ENCODE results near the gene ITGAD. TPM values are rescaled to one million over a fixed set of nuclear protein-coding genes. Genes with fewer than 3 reads are reported as not detected.

ITGAD gene
- total and polyA plus RNA-seq, 2 donors from 2014 or later: 0.13 TPM; not detected in 1

GRCh38 chr16:31430380-31431052 is 37.4 kb downstream of the ITGAD start:
- FAIRE-seq: no peak
- H3K4me1 ChIP-seq (ENCODE audit: control insufficient read depth in 2 of 3, insufficient read depth in 2 of 3, low read depth in 1 of 3, low read length in 3 of 3): peaks cover 0 to 2% (median 0%) of the 10 kb centered on the region in 3 donors

GRCh38 chr16:31435341-31436220 is 42.4 kb downstream of the ITGAD start:
- Histone ChIP-seq H3K27me3 (ENCODE audit: control insufficient read depth, insufficient read depth, low read length) (no peaks in the 10 kb centered on the region), H3K27ac (ENCODE audit: low read depth in 2 of 2, low read length in 2 of 2) (no peak overlapping the region), H3K9ac (ENCODE audit: low read length in 3 of 3) (no peak overlapping the region), H3K36me3 (ENCODE audit: control insufficient read depth in 2 of 3, insufficient read depth in 3 of 3, low read length in 3 of 3) (no peaks in the 10 kb centered on the region), H3K4me1 (ENCODE audit: control insufficient read depth in 2 of 3, insufficient read depth in 2 of 3, low read depth in 1 of 3, low read length in 3 of 3) (no peaks in the 10 kb centered on the region), H3K4me3 (ENCODE audit: low read length in 3 of 3) (no peak overlapping the region), H3K9me3 (ENCODE audit: control insufficient read depth in 2 of 3, insufficient read depth in 1 of 3, low read length in 3 of 3) (no peaks in the 10 kb centered on the region)
- FAIRE-seq (no peak), DNase-seq (peak in 1 of 5 donors; percentile 31)
- intact Hi-C loops (cut with DNase I): no loop called here
- no peak for TF ChIP-seq CTCF (IDR thresholded peaks at IDR 0.05; ENCODE audit: borderline replicate concordance, extremely low read depth, insufficient read depth)

More at GRCh38 chr16:31430380-31431052, 37.4 kb downstream of the ITGAD start:
- Histone ChIP-seq H3K27me3 (ENCODE audit: control insufficient read depth, insufficient read depth, low read length) (no peaks in the 10 kb centered on the region), H3K36me3 (ENCODE audit: control insufficient read depth in 2 of 3, insufficient read depth in 3 of 3, low read length in 3 of 3) (no peaks in the 10 kb centered on the region), H3K9me3 (ENCODE audit: control insufficient read depth in 2 of 3, insufficient read depth in 1 of 3, low read length in 3 of 3) (no peaks in the 10 kb centered on the region), H3K27ac (ENCODE audit: low read depth in 2 of 2, low read length in 2 of 2) (no peak overlapping the region), H3K4me3 (ENCODE audit: low read length in 3 of 3) (no peak overlapping the region), H3K9ac (ENCODE audit: low read length in 3 of 3) (no peak overlapping the region)
- DNase-seq: peak in 1 of 5 donors; percentile 30
- intact Hi-C loops (cut with DNase I): no loop called here
- no peak for TF ChIP-seq CTCF (IDR thresholded peaks at IDR 0.05; ENCODE audit: borderline replicate concordance, extremely low read depth, insufficient read depth)

GRCh38 chr16:31436221-31437045 is 43.3 kb downstream of the ITGAD start:
- Histone ChIP-seq H3K4me1 (ENCODE audit: control insufficient read depth in 2 of 3, insufficient read depth in 2 of 3, low read depth in 1 of 3, low read length in 3 of 3) (no peaks in the 10 kb centered on the region), H3K27ac (ENCODE audit: low read depth in 2 of 2, low read length in 2 of 2) (no peak overlapping the region), H3K36me3 (ENCODE audit: control insufficient read depth in 2 of 3, insufficient read depth in 3 of 3, low read length in 3 of 3) (no peaks in the 10 kb centered on the region), H3K4me3 (ENCODE audit: low read length in 3 of 3) (no peak overlapping the region), H3K9me3 (ENCODE audit: control insufficient read depth in 2 of 3, insufficient read depth in 1 of 3, low read length in 3 of 3) (no peaks in the 10 kb centered on the region), H3K9ac (ENCODE audit: low read length in 3 of 3) (no peak overlapping the region), H3K27me3 (ENCODE audit: control insufficient read depth, insufficient read depth, low read length) (no peaks in the 10 kb centered on the region)
- DNase-seq (peak in 1 of 5 donors; percentile 69), FAIRE-seq (no peak)
- intact Hi-C loops (cut with DNase I): no loop called here
- TF ChIP-seq CTCF (IDR thresholded peaks at IDR 0.05; ENCODE audit: borderline replicate concordance, extremely low read depth, insufficient read depth): no peak

Measured in kidney (tissue), 14 donors.